ENCODE measurements around the gene EIF1. TPM values are rescaled to one million over a fixed set of nuclear protein-coding genes. Genes with fewer than 3 reads are reported as not detected.

Gene EIF1
- total and polyA plus RNA-seq, 2 of the 8 experiments (the other 6 are each of a cell fraction or from before 2014, with no cell fraction given): 175 to 539 TPM

GRCh38 chr17:41689497-41690299 lies 1.0 kb downstream of the EIF1 start:
- peak overlapping the region; percentile 75 to 98 (median 96) for H3K9ac ChIP-seq (replicated peaks in 1 of 4; ENCODE audit: extremely low read depth in 1 of 4, low read depth in 3 of 4, low read length in 3 of 4)
- peak overlapping the region; percentile 71; the same call in 1 of the 2 replicates for H2AK5ac ChIP-seq (ENCODE audit: low read depth, low read length)
- H3K56ac ChIP-seq (replicated peaks; ENCODE audit: insufficient read length, low read depth, low read length): peak overlapping the region; percentile 63
- peak overlapping the region; percentile 97 for H2BK5ac ChIP-seq (ENCODE audit: low read depth, low read length)
- peak overlapping the region; percentile 97 for H3K27ac ChIP-seq (ENCODE audit: low read depth, low read length)
- CTCF ChIA-PET (ENCODE audit: partially characterized antibody): interaction anchor here (0.5 to 4.3 kb wide), 21 partner anchors 8 to 833 kb away, joined by 3 to 22 read pairs (median 4); partner anchors contain the start of genes GAST and JUP
- H3K4ac ChIP-seq (replicated peaks; ENCODE audit: insufficient read length, low read depth, low read length): no peak overlapping the region
- H3K4me2 ChIP-seq (ENCODE audit: insufficient read depth in 1 of 2, low read depth in 2 of 2, low read length in 2 of 2): peak overlapping the region; percentile 80 to 83
- no peaks in the 10 kb centered on the region for H3K79me1 ChIP-seq (ENCODE audit: low read depth, low read length)
- 0 out of 2 replicates have a peak overlapping the region, but pooled peaks have one; percentile 61 for H2BK15ac ChIP-seq (ENCODE audit: low read length)
- peak overlapping the region; percentile 92 to 99 (median 94) for H3K4me3 ChIP-seq (ENCODE audit: extremely low read depth in 1 of 4, insufficient read depth in 2 of 4, low read depth in 3 of 4, low read length in 4 of 4)
- no peak overlapping the region for H3K23ac ChIP-seq (ENCODE audit: insufficient read length)
- peaks cover 7% of the 10 kb centered on the region for H3K23me2 ChIP-seq (ENCODE audit: low read depth, low read length)
- H4K91ac ChIP-seq (replicated peaks; ENCODE audit: insufficient read length, low read length): peak overlapping the region; percentile 83
- H3K4me1 ChIP-seq (replicated peaks in 1 of 4; ENCODE audit: control insufficient read depth in 3 of 4, insufficient read depth in 4 of 4, low read length in 3 of 4): peaks cover 0 to 3% (median 2%) of the 10 kb centered on the region in 4 experiments; a peak in 4 of 7 replicates
- POLR2A ChIA-PET (ENCODE audit: partially characterized antibody): interaction anchor here (0.6 to 9.3 kb wide), 72 partner anchors 11 to 1550 kb away, joined by 3 to 378 read pairs (median 4); partner anchors contain the start of genes ACLY, DNAJC7, FKBP10 and GAST
- peak overlapping the region; percentile 93; the same call in 1 of the 2 replicates for H3K18ac ChIP-seq (ENCODE audit: extremely low read depth, low read length)
- no peak overlapping the region for H3K14ac ChIP-seq (ENCODE audit: insufficient read length)
- FAIRE-seq (no peak), DNase-seq (ENCODE audit: low read depth in 1 of 2, low spot score in 2 of 2) (peak in 1 of 2 experiments; percentile 70)
- peaks cover 0 to 16% of the 10 kb centered on the region in 2 experiments; a peak in 3 of 4 replicates for H3K79me2 ChIP-seq (ENCODE audit: control insufficient read depth in 1 of 2, insufficient read depth in 2 of 2, low read length in 2 of 2)
- no peak overlapping the region for H2AFZ ChIP-seq (ENCODE audit: low read length)
- no peak overlapping the region; the same call in 1 of the 2 replicates for H2BK12ac ChIP-seq (ENCODE audit: low read depth, low read length)
- H4K5ac ChIP-seq (ENCODE audit: insufficient read length, low read depth, low read length): peak overlapping the region; percentile 82
- no peak overlapping the region for H2BK20ac ChIP-seq (ENCODE audit: low read length)
- H4K20me1 ChIP-seq (replicated peaks in 1 of 2; ENCODE audit: control insufficient read depth in 1 of 2, insufficient read depth in 2 of 2, low read length in 2 of 2): peaks cover 10 to 20% of the 10 kb centered on the region in 2 experiments
- H3K27me3 ChIP-seq (replicated peaks in 1 of 4; ENCODE audit: control insufficient read depth in 3 of 4, extremely low read depth in 1 of 4, insufficient read depth in 3 of 4, low read length in 3 of 4): no peaks in the 10 kb centered on the region
- no peak overlapping the region for H2BK120ac ChIP-seq (replicated peaks; ENCODE audit: low read depth, low read length)
- 11% methylated on average over 21 of the region's 27 CpGs; no CpG with 5 or more reads in 1 of the 2 experiments for WGBS, 2 experiments (ENCODE audit: extremely low coverage in 1 of 2, insufficient coverage in 1 of 2, insufficient read length in 1 of 2, insufficient replicate concordance in 2 of 2, low coverage in 1 of 2, low lambda C conversion rate in 2 of 2, missing lambda C conversion rate in 1 of 2)
- no peaks in the 10 kb centered on the region for H3K9me3 ChIP-seq (ENCODE audit: insufficient read depth in 2 of 2, low read depth in 1 of 2, low read length in 1 of 2)
- H4K8ac ChIP-seq (ENCODE audit: extremely low read depth, insufficient read depth, low read length): peak overlapping the region; percentile 96; the same call in 1 of the 2 replicates
- H3K36me3 ChIP-seq (ENCODE audit: control insufficient read depth in 2 of 4, insufficient read depth in 4 of 4, low read length in 3 of 4): peaks cover 27 to 50% (median 43%) of the 10 kb centered on the region in 4 experiments
- TF ChIP-seq POLR2A (IDR thresholded peaks at IDR 0.05; ENCODE audit: control extremely low read depth in 1 of 2, low read depth in 2 of 2, low read length in 2 of 2) (peak in 1 of 2 experiments; percentile 57; a peak in 1 of 3 replicates), ASH2L (IDR thresholded peaks at IDR 0.05; ENCODE audit: low read length) (peak; percentile 38), KDM4A (IDR thresholded peaks at IDR 0.05; ENCODE audit: low read depth, low read length, severe bottlenecking) (no peak), ZNF274 (IDR thresholded peaks at IDR 0.05; ENCODE audit: borderline replicate concordance, extremely low read depth, low read length) (no peak), CEBPB (IDR thresholded peaks at IDR 0.05; ENCODE audit: low read depth, low read length) (no peak), POLR2AphosphoS5 (IDR thresholded peaks at IDR 0.05; ENCODE audit: low read depth, low read length) (peak; percentile 45), CTCF (IDR thresholded peaks at IDR 0.05; ENCODE audit: control extremely low read depth in 1 of 3, insufficient read depth in 1 of 3, low read depth in 1 of 3, low read length in 3 of 3) (peak in 2 of 3 experiments; percentile 32 to 70; a peak in 2 of 4 replicates), GTF2F1 (IDR thresholded peaks at IDR 0.05; ENCODE audit: borderline replicate concordance, low read depth, low read length) (no peak), SP4 (IDR thresholded peaks at IDR 0.05; ENCODE audit: low read length) (0 out of 2 replicates have a peak, but pooled peaks have one; percentile 1)
